ENCODE data around the gene NFATC1. TPM values are rescaled to one million over a fixed set of nuclear protein-coding genes. Genes with fewer than 3 reads are reported as not detected.

NFATC1 gene
- polyA plus RNA-seq, 1 donor from 2014 or later = 0.37 TPM

DNA sequence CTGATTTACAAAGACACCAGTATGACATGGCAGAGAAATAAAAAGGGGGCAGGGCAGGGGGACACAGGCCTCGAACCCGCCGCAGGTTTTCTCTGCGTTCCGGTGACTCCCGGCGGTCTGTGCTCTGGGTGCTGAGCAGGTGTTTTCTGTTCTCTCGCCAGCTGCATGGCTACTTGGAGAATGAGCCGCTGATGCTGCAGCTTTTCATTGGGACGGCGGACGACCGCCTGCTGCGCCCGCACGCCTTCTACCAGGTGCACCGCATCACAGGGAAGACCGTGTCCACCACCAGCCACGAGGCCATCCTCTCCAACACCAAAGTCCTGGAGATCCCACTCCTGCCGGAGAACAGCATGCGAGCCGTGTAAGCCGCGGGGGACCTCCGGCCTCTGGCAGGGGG lies 52.9 kb downstream of the NFATC1 start:
- Histone ChIP-seq H3K4me3 (ENCODE audit: low read length) (no peak overlapping the region), H3K79me2 (replicated peaks; ENCODE audit: insufficient read depth, low read length) (no peaks in the 10 kb centered on the region), H3K9me3 (ENCODE audit: low read length) (no peaks in the 10 kb centered on the region), H2AFZ (ENCODE audit: low read depth, low read length) (no peak overlapping the region), H3K4me2 (ENCODE audit: low read length) (no peak overlapping the region), H3K36me3 (ENCODE audit: insufficient read depth, low read length) (no peaks in the 10 kb centered on the region), H3K9ac (ENCODE audit: low read length) (no peak overlapping the region), H4K20me1 (ENCODE audit: insufficient read depth) (no peaks in the 10 kb centered on the region), H3K9me2 (ENCODE audit: insufficient read depth, low read length) (no peaks in the 10 kb centered on the region), H3K27ac (ENCODE audit: low read length) (no peak overlapping the region), H3K27me3 (ENCODE audit: insufficient read depth, low read depth, low read length) (no peaks in the 10 kb centered on the region), H3F3A (ENCODE audit: insufficient read depth, low read length, poor library complexity, severe bottlenecking) (no peaks in the 10 kb centered on the region)
- TF ChIP-seq RAD21 (conservative IDR thresholded peaks at IDR 0.05) (no peak), MXI1 (conservative IDR thresholded peaks at IDR 0.05; ENCODE audit: poor library complexity, severe bottlenecking) (no peak), SMC3 (conservative IDR thresholded peaks at IDR 0.05; ENCODE audit: poor library complexity) (no peak), EP300 (conservative IDR thresholded peaks at IDR 0.05; ENCODE audit: poor library complexity, severe bottlenecking) (no peak), POLR2AphosphoS5 (IDR thresholded peaks at IDR 0.05) (no peak), EZH2 (IDR thresholded peaks at IDR 0.05; ENCODE audit: borderline replicate concordance, insufficient read depth, low read length, poor library complexity, severe bottlenecking) (no peak), CTCF (IDR thresholded peaks at IDR 0.05; ENCODE audit: poor library complexity, severe bottlenecking) (no peak), TAF1 (IDR thresholded peaks at IDR 0.05; ENCODE audit: low read depth) (no peak)
- TF ChIP-seq, protein P1, sequence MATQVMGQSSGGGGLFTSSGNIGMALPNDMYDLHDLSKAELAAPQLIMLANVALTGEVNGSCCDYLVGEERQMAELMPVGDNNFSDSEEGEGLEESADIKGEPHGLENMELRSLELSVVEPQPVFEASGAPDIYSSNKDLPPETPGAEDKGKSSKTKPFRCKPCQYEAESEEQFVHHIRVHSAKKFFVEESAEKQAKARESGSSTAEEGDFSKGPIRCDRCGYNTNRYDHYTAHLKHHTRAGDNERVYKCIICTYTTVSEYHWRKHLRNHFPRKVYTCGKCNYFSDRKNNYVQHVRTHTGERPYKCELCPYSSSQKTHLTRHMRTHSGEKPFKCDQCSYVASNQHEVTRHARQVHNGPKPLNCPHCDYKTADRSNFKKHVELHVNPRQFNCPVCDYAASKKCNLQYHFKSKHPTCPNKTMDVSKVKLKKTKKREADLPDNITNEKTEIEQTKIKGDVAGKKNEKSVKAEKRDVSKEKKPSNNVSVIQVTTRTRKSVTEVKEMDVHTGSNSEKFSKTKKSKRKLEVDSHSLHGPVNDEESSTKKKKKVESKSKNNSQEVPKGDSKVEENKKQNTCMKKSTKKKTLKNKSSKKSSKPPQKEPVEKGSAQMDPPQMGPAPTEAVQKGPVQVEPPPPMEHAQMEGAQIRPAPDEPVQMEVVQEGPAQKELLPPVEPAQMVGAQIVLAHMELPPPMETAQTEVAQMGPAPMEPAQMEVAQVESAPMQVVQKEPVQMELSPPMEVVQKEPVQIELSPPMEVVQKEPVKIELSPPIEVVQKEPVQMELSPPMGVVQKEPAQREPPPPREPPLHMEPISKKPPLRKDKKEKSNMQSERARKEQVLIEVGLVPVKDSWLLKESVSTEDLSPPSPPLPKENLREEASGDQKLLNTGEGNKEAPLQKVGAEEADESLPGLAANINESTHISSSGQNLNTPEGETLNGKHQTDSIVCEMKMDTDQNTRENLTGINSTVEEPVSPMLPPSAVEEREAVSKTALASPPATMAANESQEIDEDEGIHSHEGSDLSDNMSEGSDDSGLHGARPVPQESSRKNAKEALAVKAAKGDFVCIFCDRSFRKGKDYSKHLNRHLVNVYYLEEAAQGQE (IDR thresholded peaks at IDR 0.05; ENCODE audit: borderline replicate concordance) = no peak

DNA sequence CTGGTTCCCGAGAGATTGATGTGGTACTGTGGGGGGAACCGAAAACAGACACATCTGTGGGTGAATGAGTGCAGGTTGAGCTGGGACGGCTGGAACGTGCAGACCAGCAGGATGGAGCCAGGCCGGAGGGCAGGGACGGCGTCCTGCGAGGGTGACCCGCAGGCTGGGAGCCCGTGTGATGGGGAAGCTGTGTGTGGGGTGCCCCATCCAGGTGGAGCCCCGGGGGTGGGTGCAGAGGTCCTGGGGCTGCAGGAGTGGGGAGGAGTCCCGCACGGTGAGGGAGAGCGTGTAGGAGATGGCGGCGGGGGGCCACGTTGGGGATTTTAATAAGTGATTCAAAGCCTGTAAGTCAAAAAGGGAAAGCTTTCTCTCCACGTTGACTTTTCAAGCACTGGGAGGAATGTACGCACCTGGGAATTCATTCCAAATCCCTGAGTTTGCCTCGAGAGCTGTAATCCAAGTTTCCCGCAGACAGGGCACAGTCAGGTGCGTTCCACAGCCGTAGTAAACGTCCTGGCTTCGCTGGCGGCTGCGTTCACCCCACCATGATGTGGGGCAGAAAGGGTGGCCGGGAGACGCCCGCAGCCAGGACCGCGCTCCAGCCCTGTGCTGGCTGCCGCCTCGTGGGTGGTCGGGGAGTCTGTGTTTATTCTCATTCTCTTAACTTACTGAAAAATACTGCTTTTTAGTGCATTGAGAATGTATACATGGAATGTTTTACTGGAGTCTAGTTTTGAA lies 54.0 kb downstream of the NFATC1 start:
- H3K4me2 ChIP-seq (ENCODE audit: low read length) = no peak overlapping the region
- H3F3A ChIP-seq (ENCODE audit: insufficient read depth, low read length, poor library complexity, severe bottlenecking) = no peaks in the 10 kb centered on the region
- no peaks in the 10 kb centered on the region for H4K20me1 ChIP-seq (ENCODE audit: insufficient read depth)
- no peak overlapping the region for H2AFZ ChIP-seq (ENCODE audit: low read depth, low read length)
- no peak overlapping the region for H3K4me3 ChIP-seq (ENCODE audit: low read length)
- no peaks in the 10 kb centered on the region for H3K36me3 ChIP-seq (ENCODE audit: insufficient read depth, low read length)
- no peak overlapping the region for H3K27ac ChIP-seq (ENCODE audit: low read length)
- no peak overlapping the region for H3K9ac ChIP-seq (ENCODE audit: low read length)
- H3K9me3 ChIP-seq (ENCODE audit: low read length) = no peaks in the 10 kb centered on the region
- H3K9me2 ChIP-seq (ENCODE audit: insufficient read depth, low read length) = no peaks in the 10 kb centered on the region
- H3K27me3 ChIP-seq (ENCODE audit: insufficient read depth, low read depth, low read length) = no peaks in the 10 kb centered on the region
- H3K79me2 ChIP-seq (replicated peaks; ENCODE audit: insufficient read depth, low read length) = no peaks in the 10 kb centered on the region
- TF ChIP-seq EZH2 (IDR thresholded peaks at IDR 0.05; ENCODE audit: borderline replicate concordance, insufficient read depth, low read length, poor library complexity, severe bottlenecking) = no peak
- TF ChIP-seq SMC3 (conservative IDR thresholded peaks at IDR 0.05; ENCODE audit: poor library complexity) = no peak
- no peak for TF ChIP-seq TAF1 (IDR thresholded peaks at IDR 0.05; ENCODE audit: low read depth)
- no peak for TF ChIP-seq CTCF (IDR thresholded peaks at IDR 0.05; ENCODE audit: poor library complexity, severe bottlenecking)
- TF ChIP-seq, protein P1 (IDR thresholded peaks at IDR 0.05; ENCODE audit: borderline replicate concordance) = no peak
- no peak for TF ChIP-seq EP300 (conservative IDR thresholded peaks at IDR 0.05; ENCODE audit: poor library complexity, severe bottlenecking)
- no peak for TF ChIP-seq POLR2AphosphoS5 (IDR thresholded peaks at IDR 0.05)
- TF ChIP-seq RAD21 (conservative IDR thresholded peaks at IDR 0.05) = no peak
- no peak for TF ChIP-seq MXI1 (conservative IDR thresholded peaks at IDR 0.05; ENCODE audit: poor library complexity, severe bottlenecking)
